GM23248 (cell line): ENCODE measurements around the gene FARS2. TPM values are rescaled to one million over a fixed set of nuclear protein-coding genes. Genes with fewer than 3 reads are reported as not detected.

ENCODE experiments used
- DNase-seq: peaks from one replicate; pipeline ENCODE4 v3.0.0-alpha.2; 2015
- H2AFZ ChIP-seq: fragments of 200-600 bp; sonication (generic); 2 replicates; pipeline ENCODE4 v1.6.1; 2016; ENCODE audit warnings: antibody characterized with exemption
- H3F3A ChIP-seq: fragments of 200-600 bp; sonication (generic); 2 replicates; pipeline ENCODE4 v1.6.1; 2016; ENCODE audit warnings: mild to moderate bottlenecking, antibody characterized with exemption, mixed run types; ENCODE audit not compliant: insufficient read depth
- H3K27ac ChIP-seq: fragments of 200-600 bp; sonication (generic); 2 replicates; pipeline ENCODE4 v1.5.1; 2016; ENCODE audit warnings: mild to moderate bottlenecking
- H3K27me3 ChIP-seq: fragments of 200-600 bp; sonication (generic); replicated peaks from 2 replicates; pipeline ENCODE4 v1.6.1; 2016; ENCODE audit warnings: mild to moderate bottlenecking; ENCODE audit not compliant: insufficient read depth
- H3K36me3 ChIP-seq: fragments of 200-600 bp; sonication (generic); 2 replicates; pipeline ENCODE4 v1.6.1; 2016; ENCODE audit warnings: low read depth, mild to moderate bottlenecking
- H3K4me1 ChIP-seq: fragments of 200-600 bp; sonication (generic); 2 replicates; pipeline ENCODE4 v1.6.1; 2016; ENCODE audit warnings: mild to moderate bottlenecking; ENCODE audit not compliant: insufficient read depth
- H3K4me2 ChIP-seq: fragments of 200-600 bp; sonication (generic); one replicate; pipeline ENCODE4 v1.6.1; 2016; ENCODE audit warnings: mild to moderate bottlenecking; ENCODE audit not compliant: unreplicated experiment
- H3K4me3 ChIP-seq: fragments of 200-600 bp; sonication (generic); 2 replicates; pipeline ENCODE4 v1.5.1; 2016; ENCODE audit warnings: mild to moderate bottlenecking
- H3K79me2 ChIP-seq: fragments of 200-600 bp; sonication (generic); 2 replicates; pipeline ENCODE4 v1.6.1; 2016; ENCODE audit warnings: mild to moderate bottlenecking; ENCODE audit not compliant: insufficient read depth
- H3K9ac ChIP-seq: fragments of 200-600 bp; sonication (generic); 2 replicates; pipeline ENCODE4 v1.6.1; 2016; ENCODE audit warnings: mild to moderate bottlenecking
- H3K9me2 ChIP-seq: fragments of 200-600 bp; sonication (generic); 2 replicates; pipeline ENCODE4 v1.6.1; 2016; ENCODE audit warnings: mixed run types, mild to moderate bottlenecking, moderate library complexity; ENCODE audit not compliant: insufficient read depth
- H3K9me3 ChIP-seq: fragments of 200-600 bp; sonication (generic); one replicate; pipeline ENCODE4 v1.6.1; 2017; ENCODE audit warnings: low read depth
- H4K20me1 ChIP-seq: fragments of 200-600 bp; sonication (generic); 2 replicates; pipeline ENCODE4 v1.6.0; 2016; ENCODE audit not compliant: insufficient read depth
- EZH2 ChIP-seq: fragments of 200-600 bp; sonication (generic); IDR thresholded peaks from 2 replicates; pipeline ENCODE4 v1.6.1; 2018; ENCODE audit warnings: antibody characterized with exemption, mild to moderate bottlenecking; ENCODE audit not compliant: insufficient read depth, poor library complexity, severe bottlenecking
- EZH2phosphoT487 ChIP-seq: fragments of 200-600 bp; sonication (generic); IDR thresholded peaks from 2 replicates; pipeline ENCODE4 v1.6.1; 2018; ENCODE audit warnings: antibody characterized with exemption, moderate library complexity, mild to moderate bottlenecking, low read depth; ENCODE audit not compliant: insufficient read depth
- WGBS, 2 experiments: methylation state at CpG; one replicate each; pipeline ENCODE4 v1.1.6; 2015 to 2017; ENCODE audit warnings: low lambda C conversion rate in 2 of 2, low coverage in 1 of 2; ENCODE audit errors: missing lambda C conversion rate in 2 of 2; 5-methylcytosine and 5-hydroxymethylcytosine counted together
- in situ Hi-C: fragments of 300-500 bp; cut with MboI; formaldehyde crosslinking; loops from 2 replicates; pipeline ENCODE4 v1.15.0; 2020
- polyA plus RNA-seq: library from polyadenylated mRNA; unstranded; fragments of >200 nt; fragmentation: Nextera tagmentation; extraction: Ambion mirVana; gene quantifications from 2 replicates; pipeline ENCODE4 v1.2.1, GENCODE V29; 2016
- total RNA-seq: library from RNA; depleted of rRNA; stranded (reverse); fragments of >200 nt; shearing (Covaris generic); gene quantifications from 2 replicates; pipeline ENCODE4 v1.2.3, GENCODE V29; 2014

The FARS2 gene
- total and polyA plus RNA-seq, 2 experiments from 2014 or later = 15.1 to 16.5 TPM

- no peak for TF ChIP-seq EZH2phosphoT487
- TF ChIP-seq EZH2 = no peak
- in situ Hi-C loops = no loop called here
- Histone ChIP-seq H2AFZ (no peak overlapping the region), H3K27ac (no peak overlapping the region), H4K20me1 (no peaks in the 10 kb centered on the region), H3F3A (no peaks in the 10 kb centered on the region), H3K4me3 (no peak overlapping the region), H3K79me2 (no peaks in the 10 kb centered on the region), H3K36me3 (no peaks in the 10 kb centered on the region), H3K9me3 (no peaks in the 10 kb centered on the region), H3K9ac (no peak overlapping the region), H3K4me2 (no peak overlapping the region), H3K9me2 (no peaks in the 10 kb centered on the region), H3K4me1 (no peaks in the 10 kb centered on the region), H3K27me3 (no peaks in the 10 kb centered on the region)
- WGBS, 2 experiments = 98 to 100% methylated on average over 8 of the region's 8 CpGs
- no peak for DNase-seq
Measured at GRCh38 chr6:5638666-5639065, 377.4 kb downstream of the FARS2 start.

- H3K9me3 ChIP-seq = no peaks in the 10 kb centered on the region
- H3K4me3 ChIP-seq = no peak overlapping the region
- TF ChIP-seq EZH2 = no peak
- no peak for TF ChIP-seq EZH2phosphoT487
- H3K36me3 ChIP-seq = no peaks in the 10 kb centered on the region
- no peak overlapping the region for H3K4me2 ChIP-seq
- no peak overlapping the region for H3K27ac ChIP-seq
- DNase-seq = no peak
- WGBS, 2 experiments = 96 to 98% methylated on average over 2 of the region's 2 CpGs
- no peaks in the 10 kb centered on the region for H3K79me2 ChIP-seq
- in situ Hi-C loops = no loop called here
- H3K9ac ChIP-seq = no peak overlapping the region
- no peaks in the 10 kb centered on the region for H3K4me1 ChIP-seq
- H3K27me3 ChIP-seq = no peaks in the 10 kb centered on the region
- no peaks in the 10 kb centered on the region for H3K9me2 ChIP-seq
- no peaks in the 10 kb centered on the region for H4K20me1 ChIP-seq
- H3F3A ChIP-seq = no peaks in the 10 kb centered on the region
- no peak overlapping the region for H2AFZ ChIP-seq
Measured at GRCh38 chr6:5639193-5639592, 377.9 kb downstream of the FARS2 start.

GRCh38 chr6:5640614-5641013, 379.3 kb downstream of the FARS2 start:
- Histone ChIP-seq H3K27ac (no peak overlapping the region), H3K9me3 (no peaks in the 10 kb centered on the region), H3K4me2 (no peak overlapping the region), H3F3A (no peaks in the 10 kb centered on the region), H3K4me1 (no peaks in the 10 kb centered on the region), H3K27me3 (no peaks in the 10 kb centered on the region), H4K20me1 (no peaks in the 10 kb centered on the region), H3K36me3 (no peaks in the 10 kb centered on the region), H3K79me2 (no peaks in the 10 kb centered on the region), H2AFZ (no peak overlapping the region), H3K9ac (no peak overlapping the region), H3K4me3 (no peak overlapping the region), H3K9me2 (no peaks in the 10 kb centered on the region)
- no peak for TF ChIP-seq EZH2phosphoT487
- TF ChIP-seq EZH2 = no peak
- WGBS, 2 experiments = 95 to 100% methylated on average over 4 of the region's 4 CpGs
- in situ Hi-C loops = no loop called here
- DNase-seq = no peak

- WGBS, 2 experiments = 82 to 88% methylated on average over 4 of the region's 4 CpGs
- Histone ChIP-seq H3K27me3 (no peaks in the 10 kb centered on the region), H3K4me2 (no peak overlapping the region), H2AFZ (no peak overlapping the region), H3K9ac (no peak overlapping the region), H3K4me1 (no peaks in the 10 kb centered on the region), H3K9me2 (no peaks in the 10 kb centered on the region), H3F3A (no peaks in the 10 kb centered on the region), H3K79me2 (no peaks in the 10 kb centered on the region), H3K9me3 (no peaks in the 10 kb centered on the region), H3K36me3 (no peaks in the 10 kb centered on the region), H3K27ac (no peak overlapping the region), H3K4me3 (no peak overlapping the region), H4K20me1 (no peaks in the 10 kb centered on the region)
- in situ Hi-C loops = no loop called here
- no peak for TF ChIP-seq EZH2
- no peak for DNase-seq
Measured at GRCh38 chr6:5644523-5645185, 383.3 kb downstream of the FARS2 start.
